ENCODE data around the gene DSCAML1. TPM values are rescaled to one million over a fixed set of nuclear protein-coding genes. Genes with fewer than 3 reads are reported as not detected.

The DSCAML1 gene
- total RNA-seq, 4 donors from 2014 or later = 0.54 to 1.8 (median 0.99) TPM

- H3K9me3 ChIP-seq = no peaks in the 10 kb centered on the region
- intact Hi-C loops (cut with DNase I) = no loop called here
- TF ChIP-seq POLR2A (IDR thresholded peaks at IDR 0.05) (no peak), CTCF (IDR thresholded peaks at IDR 0.05) (no peak)
- WGBS, 2 donors = 80% methylated on average over 12 of the region's 12 CpGs
- H3K4me1 ChIP-seq = no peaks in the 10 kb centered on the region
- no peak overlapping the region for H3K27ac ChIP-seq
- peaks cover 14 to 31% of the 10 kb centered on the region in 2 donors for H3K36me3 ChIP-seq
- no peaks in the 10 kb centered on the region for H3K27me3 ChIP-seq
- no peak for DNase-seq
- H3K4me3 ChIP-seq (replicated peaks in 1 of 3) = no peak overlapping the region
Measured at GRCh38 chr11:117378976-117379865, 417.8 kb downstream of the DSCAML1 start.

Other genes starting within 250 kb of the DSCAML1 start
- gene FXYD2, start 27.5 kb upstream of the DSCAML1 start, total RNA-seq = 1 to 10 TPM in 3 of 4 donors, under 1 TPM in 1; 0.42 to 2.8 (median 1.5) TPM
- gene FXYD6, start 79.4 kb upstream of the DSCAML1 start, total RNA-seq = 100 to 1,000 TPM in 2 of 4 donors, 10 to 100 TPM in 2; 34.2 to 143 (median 88.6) TPM
- gene TMPRSS13, start 132.2 kb upstream of the DSCAML1 start, total RNA-seq = 10 to 100 TPM in 3 of 4 donors, 1 to 10 TPM in 1; 8.5 to 24.3 (median 13.0) TPM
- gene IL10RA, start 189.2 kb upstream of the DSCAML1 start, total RNA-seq = 10 to 100 TPM in 3 of 4 donors, 1 to 10 TPM in 1; 5.3 to 21.9 (median 10.6) TPM